LNCaP clone FGC (cell line): Measurements from ENCODE around the gene CUBN.

Experiments used
- DNase-seq: peaks from one replicate; pipeline ENCODE4 v3.0.0-alpha.2; 2011; ENCODE audit warnings: low read depth
- H3K4me3 ChIP-seq: 2 replicates; pipeline ENCODE4 v1.5.1; 2011; ENCODE audit warnings: mild to moderate bottlenecking, low read depth, low read length, control low read depth
- TF ChIP-seq, protein P1 (sequence below): IDR thresholded peaks from 2 replicates; pipeline ENCODE4 v1.5.1; 2012; ENCODE audit warnings: mild to moderate bottlenecking; ENCODE audit not compliant: control insufficient read depth, insufficient read depth; ENCODE audit errors: extremely low read depth

The CUBN gene

DNA sequence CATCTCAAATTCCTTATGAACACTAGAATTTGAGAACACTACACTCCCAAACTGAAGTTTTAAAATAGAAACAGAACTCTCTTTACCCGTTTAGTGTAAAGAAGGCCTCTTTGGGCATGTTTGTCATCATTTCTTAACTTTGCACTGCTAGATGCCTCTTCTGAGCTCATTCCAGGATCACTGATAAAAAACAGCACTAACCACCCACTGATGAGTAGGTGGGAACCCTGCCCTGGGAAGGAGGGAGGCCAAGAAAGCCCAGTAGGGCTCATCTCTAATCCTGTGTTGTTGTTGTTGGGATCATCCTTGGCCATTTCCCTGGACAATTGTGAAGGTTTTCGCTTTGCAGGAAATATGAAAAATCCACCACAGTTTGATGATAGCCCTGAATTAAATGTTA is 68.2 kb downstream of the CUBN start:
- DNase-seq = no peak
- H3K4me3 ChIP-seq = no peak overlapping the region
- TF ChIP-seq, protein P1, sequence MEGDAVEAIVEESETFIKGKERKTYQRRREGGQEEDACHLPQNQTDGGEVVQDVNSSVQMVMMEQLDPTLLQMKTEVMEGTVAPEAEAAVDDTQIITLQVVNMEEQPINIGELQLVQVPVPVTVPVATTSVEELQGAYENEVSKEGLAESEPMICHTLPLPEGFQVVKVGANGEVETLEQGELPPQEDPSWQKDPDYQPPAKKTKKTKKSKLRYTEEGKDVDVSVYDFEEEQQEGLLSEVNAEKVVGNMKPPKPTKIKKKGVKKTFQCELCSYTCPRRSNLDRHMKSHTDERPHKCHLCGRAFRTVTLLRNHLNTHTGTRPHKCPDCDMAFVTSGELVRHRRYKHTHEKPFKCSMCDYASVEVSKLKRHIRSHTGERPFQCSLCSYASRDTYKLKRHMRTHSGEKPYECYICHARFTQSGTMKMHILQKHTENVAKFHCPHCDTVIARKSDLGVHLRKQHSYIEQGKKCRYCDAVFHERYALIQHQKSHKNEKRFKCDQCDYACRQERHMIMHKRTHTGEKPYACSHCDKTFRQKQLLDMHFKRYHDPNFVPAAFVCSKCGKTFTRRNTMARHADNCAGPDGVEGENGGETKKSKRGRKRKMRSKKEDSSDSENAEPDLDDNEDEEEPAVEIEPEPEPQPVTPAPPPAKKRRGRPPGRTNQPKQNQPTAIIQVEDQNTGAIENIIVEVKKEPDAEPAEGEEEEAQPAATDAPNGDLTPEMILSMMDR = no peak

DNA sequence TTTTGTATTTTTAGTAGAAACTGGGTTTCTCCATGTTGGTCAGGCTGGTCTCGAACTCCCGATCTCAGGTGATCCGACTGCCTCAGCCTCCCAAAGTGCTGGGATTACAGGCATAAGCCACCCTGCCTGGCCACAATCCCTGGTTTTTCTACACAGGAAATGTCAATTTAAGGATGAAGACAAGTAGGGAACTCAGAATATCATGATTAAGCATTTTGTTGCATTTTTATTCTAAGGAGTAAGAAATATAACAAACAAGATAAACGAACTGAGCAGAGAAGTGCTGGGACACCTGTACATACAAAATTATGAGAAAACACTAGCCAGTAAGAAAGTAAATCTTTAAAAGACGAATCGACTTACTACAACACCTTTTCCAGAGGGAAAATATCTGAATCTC is 69.3 kb downstream of the CUBN start:
- H3K4me3 ChIP-seq = no peak overlapping the region
- DNase-seq = no peak
- TF ChIP-seq, protein P1 = no peak

DNA sequence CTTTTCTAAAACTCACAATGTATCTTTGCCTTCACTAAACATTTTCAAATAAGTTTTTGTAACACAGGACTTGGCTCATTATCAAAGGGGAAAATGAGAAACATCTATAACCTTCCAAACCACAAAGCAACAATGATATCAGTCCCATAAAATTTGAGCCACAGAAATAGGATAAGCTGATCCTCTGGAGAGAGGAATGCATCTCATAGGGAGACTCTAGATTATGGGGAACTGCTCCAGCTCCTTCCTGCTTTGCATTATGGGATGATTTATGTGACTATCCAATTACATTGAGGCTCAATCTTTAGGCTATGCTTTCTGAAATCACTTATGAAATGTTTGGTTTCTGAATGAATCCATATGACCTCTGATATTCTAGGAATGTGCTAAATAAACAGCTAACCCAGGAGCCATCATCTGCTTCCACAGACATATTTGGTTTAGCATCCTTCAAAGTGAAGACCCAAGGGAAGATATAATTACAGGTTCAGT is 70.4 kb downstream of the CUBN start:
- no peak for DNase-seq
- H3K4me3 ChIP-seq = no peak overlapping the region
- TF ChIP-seq, protein P1 = no peak

DNA sequence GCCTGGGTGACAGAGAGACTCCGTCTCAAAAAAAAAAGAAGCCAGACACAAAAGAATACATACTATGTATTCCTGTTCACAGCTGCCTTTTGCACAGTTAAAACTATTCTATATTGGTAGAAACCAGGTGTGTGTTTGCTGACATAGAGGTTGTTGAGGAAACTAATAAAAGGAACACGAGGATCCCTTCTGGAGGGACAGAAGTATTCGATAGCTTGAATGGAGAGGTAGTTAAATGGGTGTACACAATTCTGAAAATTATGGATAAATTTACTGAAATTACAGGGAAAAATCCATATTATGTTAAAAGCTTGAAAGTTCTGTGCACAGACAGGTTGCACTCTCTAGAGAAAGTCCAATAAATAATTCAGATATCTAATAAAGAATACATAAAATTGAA is 71.5 kb downstream of the CUBN start:
- TF ChIP-seq, protein P1 = no peak
- no peak for DNase-seq

DNA sequence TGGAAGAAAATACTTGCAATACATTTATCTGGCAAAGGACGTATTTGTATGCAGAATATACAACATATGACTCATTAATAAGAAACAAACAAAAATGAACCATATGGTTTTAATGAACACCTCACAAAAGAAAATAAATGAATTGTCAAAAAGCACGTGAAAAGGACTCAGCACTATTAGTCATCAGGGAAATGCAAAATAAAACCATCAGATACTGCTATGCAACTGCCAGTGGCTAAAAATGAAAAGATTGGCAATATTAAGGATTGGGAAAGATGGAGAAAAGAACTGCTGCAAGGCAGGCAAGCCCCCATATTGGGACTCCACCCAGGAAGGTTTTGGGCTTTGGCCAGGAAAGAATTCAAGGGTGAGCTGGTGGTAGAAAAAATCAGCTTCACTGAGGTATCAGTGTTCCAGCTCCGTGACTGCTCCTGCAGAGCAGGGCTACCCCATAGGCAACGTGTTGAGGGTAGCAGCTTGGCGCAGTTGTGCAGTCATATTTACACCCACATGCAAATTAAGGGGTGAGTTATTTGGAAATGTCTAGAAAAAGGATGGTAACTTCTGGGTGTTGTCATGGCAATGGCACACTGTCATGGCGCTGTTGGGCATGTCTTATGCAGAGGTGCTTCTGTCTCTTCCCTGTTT is 72.7 kb downstream of the CUBN start:
- TF ChIP-seq, protein P1 = no peak
- DNase-seq = no peak
- no peak overlapping the region for H3K4me3 ChIP-seq

More for the DNA sequence above, 71.5 kb downstream of the CUBN start:
- H3K4me3 ChIP-seq = no peak overlapping the region

DNA sequence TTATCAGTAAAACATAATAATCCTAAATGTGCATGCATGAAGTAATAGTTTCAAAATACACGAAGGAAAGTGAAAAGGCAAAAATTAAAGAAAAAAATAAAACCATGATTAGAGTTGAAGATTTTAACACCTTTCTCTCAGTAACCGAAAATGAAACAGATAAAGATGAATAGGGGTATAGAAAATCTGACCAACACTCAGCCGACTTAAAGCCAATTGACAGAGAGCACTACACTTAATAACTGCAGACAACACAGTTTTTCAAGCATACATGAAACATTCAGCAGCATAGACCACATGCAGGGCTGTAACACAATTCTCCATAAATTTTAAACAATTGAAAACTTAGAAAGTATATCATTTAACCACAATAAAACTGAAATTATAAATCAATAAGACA is 76.1 kb downstream of the CUBN start:
- DNase-seq = no peak
- TF ChIP-seq, protein P1 = no peak
- no peak overlapping the region for H3K4me3 ChIP-seq

DNA sequence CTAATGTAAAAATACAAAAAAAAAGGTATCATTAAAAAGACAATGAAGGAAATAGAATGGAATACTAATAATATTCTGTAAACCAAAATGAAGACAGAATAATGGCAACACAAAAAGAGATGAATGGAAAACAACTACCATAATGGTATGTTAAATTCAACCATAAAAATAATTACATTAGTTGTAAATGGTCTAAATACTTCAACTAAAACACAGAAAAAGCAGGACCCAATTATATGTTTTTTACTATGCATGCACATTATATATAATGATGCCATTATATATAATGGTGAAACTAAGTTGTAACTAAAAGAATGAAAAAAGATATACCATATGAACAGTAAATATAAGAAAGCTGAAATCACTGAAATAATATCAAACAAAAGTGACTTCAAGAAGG is 76.5 kb downstream of the CUBN start:
- DNase-seq = no peak
- TF ChIP-seq, protein P1 = no peak

More for the DNA sequence above, 76.5 kb downstream of the CUBN start:
- no peak overlapping the region for H3K4me3 ChIP-seq
